Liver (tissue), 3 donors: Measurements from ENCODE around the gene HPS5.

ENCODE experiments used
- ATF3 ChIP-seq: IDR thresholded peaks from 2 replicates; pipeline ENCODE4 v1.6.1; 2016; ENCODE audit warnings: antibody characterized with exemption
- CTCF ChIP-seq: fragments of 150-350 bp; IDR thresholded peaks from 2 replicates; pipeline ENCODE4 v1.5.1; 2017; ENCODE audit warnings: improper control_type of control experiment, low read depth, low read length; ENCODE audit not compliant: missing input control
- EGR1 ChIP-seq, 2 donors: IDR thresholded peaks; 2 replicates each; pipeline ENCODE4 v1.6.1; 2016 to 2018; ENCODE audit warnings: antibody characterized with exemption in 2 of 2, low read depth in 2 of 2
- GABPA ChIP-seq, 2 donors: IDR thresholded peaks in 1 of 2; conservative IDR thresholded peaks in 1 of 2; 2 replicates each; pipeline ENCODE4 v1.6.1; 2016; ENCODE audit warnings: antibody characterized with exemption in 2 of 2, mild to moderate bottlenecking in 1 of 2, moderate library complexity in 1 of 2
- MAX ChIP-seq: IDR thresholded peaks from 2 replicates; pipeline ENCODE4 v1.6.1; 2016; ENCODE audit warnings: antibody characterized with exemption
- RXRA ChIP-seq, 2 donors: IDR thresholded peaks; 2 replicates each; pipeline ENCODE4 v1.6.1; 2017 to 2018; ENCODE audit warnings: antibody characterized with exemption in 2 of 2, mild to moderate bottlenecking in 1 of 2
- TAF1 ChIP-seq: conservative IDR thresholded peaks from 2 replicates; pipeline ENCODE4 v1.6.1; 2016; ENCODE audit warnings: antibody characterized with exemption, mild to moderate bottlenecking
- YY1 ChIP-seq: IDR thresholded peaks from 2 replicates; pipeline ENCODE4 v1.6.1; 2016; ENCODE audit warnings: antibody characterized with exemption, mild to moderate bottlenecking
- donor health status: healthy.
- donor health status: healthy.

GRCh38 chr11:18277565-18278271, 44.2 kb downstream of the HPS5 start:
- TF ChIP-seq RXRA (IDR thresholded peaks at IDR 0.05) (no peak), CTCF (no peak), YY1 (no peak), EGR1 (IDR thresholded peaks at IDR 0.05; ENCODE audit: low read depth in 2 of 2) (no peak), TAF1 (no peak), GABPA (IDR thresholded peaks at IDR 0.05 in 1 of 2, conservative IDR thresholded peaks at IDR 0.05 in 1 of 2) (no peak), MAX (no peak), ATF3 (no peak)
